Activated CD8-positive, alpha-beta memory T cell treated with anti-CD3 and anti-CD28 coated beads for 1 hour (primary cell): ENCODE measurements around the gene PLAAT2.
"Not testable (repeated sequence)": the region's sequence is repeated elsewhere in the genome, so short reads cannot be mapped to it uniquely, and the experiment has no call there.

Experiments used
- DNase-seq, 2 donors: peaks; one replicate each; pipeline ENCODE4 v3.0.0-alpha.2; 2020; ENCODE audit warnings: low read depth in 1 of 2; ENCODE audit errors: extremely low read depth in 1 of 2

PLAAT2 gene

DNA sequence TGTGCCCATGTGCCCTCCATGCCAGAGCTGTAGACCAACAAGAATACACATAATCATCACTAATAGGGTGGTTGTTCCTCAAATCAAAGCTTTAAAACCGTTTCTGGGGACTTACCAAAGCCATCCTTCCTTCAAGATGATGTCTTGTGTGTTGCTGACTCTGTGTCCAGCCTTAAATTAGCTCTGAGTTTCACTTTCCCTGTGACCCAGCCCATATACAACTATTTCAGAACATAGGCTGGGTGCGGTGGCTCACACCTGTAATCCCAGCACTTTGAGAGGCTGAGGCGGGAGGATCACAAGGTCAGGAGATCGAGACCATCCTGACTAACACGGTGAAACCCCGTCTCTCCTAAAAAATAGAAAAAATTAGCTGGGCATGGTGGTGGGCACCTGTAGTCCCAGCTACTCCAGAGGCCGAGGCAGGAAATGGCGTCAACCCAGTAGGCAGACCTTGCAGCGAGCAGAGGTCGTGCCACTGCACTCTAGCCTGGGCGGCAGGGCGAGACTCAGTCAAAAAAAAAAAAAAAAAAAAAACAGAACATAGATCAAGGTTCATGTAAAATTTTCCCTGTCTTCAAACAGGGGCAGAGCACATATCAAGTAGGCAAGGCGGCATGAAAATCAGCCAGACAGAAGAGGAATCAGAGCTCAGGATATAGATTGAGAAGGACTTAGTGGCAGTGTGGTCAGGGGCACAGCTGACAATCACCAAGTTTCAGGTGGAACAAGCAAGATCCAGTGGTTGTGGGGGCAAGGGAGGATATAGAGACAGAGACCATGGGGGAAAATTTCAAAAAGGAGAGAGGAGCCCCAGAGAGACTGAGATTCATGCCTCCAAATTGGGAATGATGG, at the start of gene PLAAT2:
TSS of gene PLAAT2 (minus strand) at position 179 of the 855 bp plus-strand sequence. CDS start at position 124, 55 bp downstream.
- DNase-seq = no peak

DNA sequence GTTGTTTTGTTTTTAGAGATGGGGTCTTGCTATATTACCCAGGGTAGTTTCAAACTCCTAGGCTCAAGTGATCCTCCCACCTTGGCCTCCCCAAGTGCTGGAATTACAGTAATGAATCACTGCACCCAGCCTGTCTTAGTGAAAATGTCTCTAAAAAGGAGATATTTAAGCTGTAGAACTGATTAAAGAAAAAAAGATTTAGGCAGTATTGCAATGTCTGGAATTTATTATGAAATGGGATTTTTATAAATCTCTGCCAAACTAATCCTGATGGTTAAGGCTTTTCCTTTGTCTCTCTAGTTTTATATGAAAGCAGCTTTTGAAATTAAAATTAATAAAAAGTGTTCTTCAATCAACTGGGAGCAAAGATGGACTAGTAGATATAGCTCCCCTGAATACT, 49.0 kb upstream of the PLAAT2 start:
- DNase-seq = no peak

DNA sequence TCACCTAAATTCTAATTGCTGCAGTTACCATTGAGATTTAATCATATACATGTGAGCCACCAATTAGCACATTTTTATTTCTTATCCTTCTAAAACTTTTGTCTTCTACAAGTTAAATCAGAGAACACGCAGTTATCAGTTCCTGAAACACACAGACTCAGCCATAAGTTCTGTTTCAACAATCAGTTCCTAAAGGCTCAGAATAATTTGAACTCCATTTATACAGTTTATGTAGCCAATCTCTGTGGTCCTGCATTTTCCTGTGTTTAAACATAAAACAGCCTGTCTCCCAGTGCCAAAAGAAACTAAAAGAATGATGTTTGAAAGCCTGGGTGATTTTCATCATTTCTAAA, 48.2 kb upstream of the PLAAT2 start:
- no peak for DNase-seq

DNA sequence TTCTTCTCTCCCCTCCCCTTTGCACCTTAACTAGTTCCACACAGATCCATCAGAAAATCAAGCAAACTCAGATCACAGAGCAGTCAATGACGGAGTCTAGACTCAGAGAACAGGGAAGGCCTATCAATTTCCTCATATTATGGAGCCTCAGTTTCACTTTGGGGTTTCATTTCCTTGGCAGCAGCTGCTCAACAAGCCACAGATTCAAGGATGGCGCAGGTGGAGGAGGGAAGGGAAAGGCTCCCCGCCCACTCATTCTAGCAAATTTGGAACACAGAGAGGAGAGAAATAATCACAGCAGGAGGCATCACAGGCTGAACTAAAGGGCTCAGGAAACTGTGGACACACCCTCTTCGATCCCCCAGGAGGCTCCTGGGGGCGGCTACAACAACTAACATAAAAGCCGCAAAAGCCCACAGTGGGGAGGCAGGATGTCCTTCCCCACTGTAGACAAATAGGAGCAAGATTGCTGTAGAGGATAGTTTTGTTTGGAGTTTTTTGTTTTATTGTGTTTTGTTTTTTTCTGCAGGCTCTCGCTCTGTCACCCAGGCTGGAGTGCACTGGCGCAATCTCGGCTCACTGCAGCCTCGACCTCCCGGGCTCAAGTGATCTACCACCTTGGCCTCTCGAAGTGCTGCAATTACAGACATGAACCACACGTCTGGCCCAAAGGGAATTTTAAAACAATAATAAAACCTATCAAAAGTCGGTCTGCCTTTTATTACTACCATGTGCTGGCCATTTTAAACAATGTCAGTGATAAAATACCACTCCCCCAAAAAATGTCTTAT, 47.6 kb upstream of the PLAAT2 start:
- no peak for DNase-seq

GRCh38 chr11:63609971-63610580, 46.9 kb upstream of the PLAAT2 start:
- no peak for DNase-seq

DNA sequence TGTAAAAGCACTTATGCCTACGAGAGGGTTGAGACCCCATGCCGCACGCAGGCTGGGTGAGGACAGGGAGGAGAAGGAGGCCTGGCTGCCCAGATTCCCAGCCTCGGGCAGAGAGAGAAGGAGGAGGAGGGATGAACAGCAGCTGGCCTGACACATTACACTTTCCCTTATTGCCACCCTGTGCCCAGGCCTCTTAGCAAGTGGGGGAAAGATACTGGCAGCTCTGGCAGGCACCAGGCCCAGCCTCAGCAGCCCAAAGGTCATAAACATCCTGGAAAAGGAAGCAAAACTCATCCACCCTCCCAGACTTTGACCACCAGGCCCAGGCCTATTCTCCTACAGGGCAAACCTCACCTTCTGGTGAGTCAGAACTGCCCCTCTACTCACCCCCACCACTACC, 46.4 kb upstream of the PLAAT2 start:
- no peak for DNase-seq

DNA sequence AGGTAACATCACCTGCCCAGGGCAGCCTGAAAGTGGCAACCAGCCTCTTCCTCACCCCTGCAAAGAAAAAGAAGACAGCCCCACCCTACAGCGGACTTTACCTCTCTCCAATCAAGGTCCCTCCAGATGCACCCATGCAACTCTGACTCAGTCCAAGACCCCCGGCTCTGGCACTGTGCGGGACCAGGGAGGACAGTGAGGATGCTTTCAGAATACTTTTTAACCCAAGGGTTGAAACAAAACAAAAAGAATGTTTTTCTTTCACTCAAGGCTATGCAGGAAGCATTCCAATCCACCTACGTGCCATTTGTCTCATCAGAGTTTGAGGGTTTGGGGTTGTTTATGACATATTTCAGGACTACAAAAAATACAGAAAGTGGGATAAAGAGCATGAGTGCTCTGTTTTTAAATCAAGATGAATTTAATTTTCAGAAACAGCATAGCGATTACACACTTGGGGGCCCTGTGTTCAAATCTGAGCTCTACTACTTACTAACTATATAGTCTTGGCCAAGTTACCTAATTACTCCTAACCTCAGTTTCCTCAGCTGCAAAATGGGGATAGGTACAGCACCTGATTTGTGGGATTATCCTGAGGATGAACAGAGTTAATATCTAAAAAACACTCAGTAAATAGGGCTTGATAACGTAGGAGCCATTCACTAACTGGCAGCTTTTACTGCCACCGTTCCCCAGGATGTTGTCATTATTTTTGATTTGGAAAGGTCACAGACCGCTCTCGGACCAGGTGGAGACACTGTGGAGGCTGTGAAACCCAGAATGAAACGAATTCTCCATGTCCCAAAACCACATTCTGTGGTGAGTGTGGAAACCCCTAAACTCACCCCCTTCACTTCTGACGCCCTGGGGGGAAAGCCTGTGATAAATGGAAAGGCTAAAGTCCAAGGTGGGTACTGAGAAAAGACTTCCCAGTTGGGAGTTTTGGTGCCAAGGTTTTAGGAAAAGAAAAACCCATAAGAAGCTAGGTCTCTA, 45.5 kb upstream of the PLAAT2 start:
- no peak for DNase-seq

DNA sequence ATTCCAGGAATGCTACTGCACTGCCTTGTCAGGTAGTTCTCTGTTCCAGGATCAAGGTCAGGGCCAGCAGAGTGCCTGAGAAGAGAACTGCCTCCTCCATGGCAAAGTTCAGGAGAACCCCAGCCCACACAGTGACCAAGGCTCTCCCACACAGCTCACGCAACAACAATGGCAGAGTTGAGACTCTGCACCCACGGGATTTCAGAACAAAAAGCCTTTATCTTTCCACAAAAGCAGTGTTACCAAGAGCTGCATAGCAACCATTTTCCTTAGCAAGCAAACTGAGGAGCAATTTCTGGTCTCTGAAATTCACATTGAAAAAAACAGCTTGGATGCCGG, 40.0 kb upstream of the PLAAT2 start:
- no peak for DNase-seq

DNA sequence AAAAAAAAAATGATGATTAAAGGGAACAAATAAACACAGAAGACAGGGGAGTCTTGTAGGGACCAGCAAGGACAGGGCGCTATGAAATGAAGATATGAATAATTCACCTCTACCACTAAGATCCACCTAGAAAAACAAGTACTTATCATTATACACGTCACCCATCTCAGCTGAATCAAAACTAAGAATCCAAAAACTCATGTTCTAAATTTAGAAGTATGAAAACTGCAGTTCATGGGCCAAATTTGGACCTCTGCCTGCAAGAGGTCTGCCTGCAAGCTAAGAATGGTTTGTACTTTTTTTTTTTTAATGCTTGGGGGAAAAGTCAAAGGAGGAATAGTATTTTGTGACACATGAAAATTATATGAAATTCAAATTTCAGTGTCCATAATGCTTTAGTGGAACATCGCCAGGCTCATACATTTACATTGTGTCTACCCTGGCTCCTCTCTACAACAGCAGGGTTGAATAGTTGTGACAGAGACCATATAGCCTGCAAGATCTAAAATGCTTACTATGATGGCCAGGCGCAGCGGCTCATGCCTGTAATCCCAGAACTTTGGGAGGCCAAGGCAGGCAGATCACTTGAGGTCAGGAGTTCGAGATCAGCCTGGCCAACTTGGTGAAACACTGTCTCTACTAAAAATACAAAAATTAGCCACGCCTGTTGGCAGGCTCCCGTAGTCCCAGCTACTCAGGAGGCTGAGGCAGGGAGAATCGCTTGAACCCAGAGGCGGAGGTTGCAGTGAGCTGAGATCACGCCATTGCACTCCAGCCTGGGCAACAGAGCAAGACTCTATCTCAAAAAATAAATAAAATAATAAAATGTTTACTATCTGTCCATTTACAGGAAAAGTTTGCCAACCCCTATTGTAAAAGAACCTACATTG, 39.4 kb upstream of the PLAAT2 start:
- not testable (repeated sequence) for DNase-seq

DNA sequence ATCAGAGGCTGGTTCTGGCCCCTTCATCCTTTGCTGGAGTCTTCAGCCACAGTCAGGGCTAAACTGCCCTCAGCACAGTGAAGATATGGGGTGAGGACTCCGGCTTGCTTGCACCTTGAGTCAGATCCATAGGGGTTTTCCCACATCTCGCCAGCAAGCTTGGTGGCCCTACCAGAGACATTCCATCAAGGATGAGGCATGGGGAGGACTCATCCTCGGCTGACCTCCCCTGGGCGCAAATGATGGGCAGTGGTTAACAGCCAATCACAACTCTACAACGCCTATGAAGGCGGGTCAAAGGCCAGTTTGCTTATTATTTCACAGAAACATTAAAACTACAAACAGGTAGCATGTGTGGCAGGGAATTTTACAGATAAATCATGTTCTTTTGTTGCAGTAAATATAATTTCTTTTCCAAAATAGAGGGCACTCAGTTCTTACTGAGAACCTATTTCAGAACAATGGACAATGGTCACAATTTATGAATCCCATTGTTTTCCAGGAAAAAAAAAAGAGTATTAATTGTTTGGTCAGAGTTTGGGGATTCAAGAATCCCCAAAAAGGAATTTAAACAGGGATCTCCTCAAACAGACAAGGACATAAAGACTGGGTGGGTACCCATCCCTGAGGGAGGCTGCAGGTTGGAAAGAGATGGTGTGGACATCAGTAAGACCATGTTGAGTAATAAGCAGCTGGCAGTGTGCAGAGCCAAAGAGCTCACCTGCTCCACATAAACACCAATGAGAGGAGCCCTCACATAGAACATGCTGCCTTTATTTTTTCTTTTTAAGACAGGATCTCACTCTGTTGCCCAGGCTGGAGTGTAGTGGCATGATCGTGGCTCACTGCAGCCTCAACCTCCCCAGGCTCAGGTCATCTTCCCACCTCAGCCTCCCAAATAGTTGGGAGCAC, 36.3 kb upstream of the PLAAT2 start:
- no peak for DNase-seq

- DNase-seq = no peak
Observed at GRCh38 chr11:63598556-63598955, 35.4 kb upstream of the PLAAT2 start.

DNA sequence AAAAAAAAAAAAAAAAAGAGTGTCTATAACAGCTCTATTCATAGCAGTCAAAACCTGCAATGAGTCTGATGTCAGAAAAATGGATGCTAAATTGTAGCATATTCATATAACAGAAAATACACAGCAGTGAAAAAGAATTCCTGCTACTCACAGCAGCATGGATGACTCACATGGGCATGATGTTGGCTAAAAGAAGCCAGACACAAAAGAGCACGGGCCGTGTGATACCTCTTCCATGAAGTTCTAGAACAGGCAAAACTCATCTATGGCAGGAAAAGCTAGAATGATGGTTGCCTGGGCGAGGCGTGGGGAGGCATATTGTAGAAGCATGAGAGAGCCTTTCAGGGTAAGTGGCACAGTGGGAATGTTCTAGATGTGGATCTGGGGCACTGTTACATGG, 32.1 kb upstream of the PLAAT2 start:
- no peak for DNase-seq

DNA sequence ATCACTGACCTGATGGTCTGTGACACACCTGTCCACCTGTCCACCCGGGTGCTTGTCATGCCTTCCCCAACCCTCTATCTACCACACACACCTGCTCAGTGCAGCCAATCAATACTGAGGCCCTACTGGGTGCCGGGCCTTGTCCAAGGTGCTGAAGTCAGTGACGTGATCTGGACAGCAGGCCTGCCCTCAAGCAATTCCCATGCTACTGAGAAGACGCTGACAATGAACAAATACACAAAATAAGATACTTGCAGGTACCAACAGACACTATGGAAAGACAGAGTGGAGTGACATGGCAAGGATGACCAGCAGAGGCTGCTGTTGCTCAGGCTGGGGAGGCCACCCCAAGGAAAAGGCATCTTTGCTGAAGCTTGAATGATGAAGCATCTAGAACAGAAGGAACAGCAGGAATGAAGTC, 29.8 kb upstream of the PLAAT2 start:
- no peak for DNase-seq

- no peak for DNase-seq
Observed at GRCh38 chr11:63590024-63590788, 27.0 kb upstream of the PLAAT2 start.

DNA sequence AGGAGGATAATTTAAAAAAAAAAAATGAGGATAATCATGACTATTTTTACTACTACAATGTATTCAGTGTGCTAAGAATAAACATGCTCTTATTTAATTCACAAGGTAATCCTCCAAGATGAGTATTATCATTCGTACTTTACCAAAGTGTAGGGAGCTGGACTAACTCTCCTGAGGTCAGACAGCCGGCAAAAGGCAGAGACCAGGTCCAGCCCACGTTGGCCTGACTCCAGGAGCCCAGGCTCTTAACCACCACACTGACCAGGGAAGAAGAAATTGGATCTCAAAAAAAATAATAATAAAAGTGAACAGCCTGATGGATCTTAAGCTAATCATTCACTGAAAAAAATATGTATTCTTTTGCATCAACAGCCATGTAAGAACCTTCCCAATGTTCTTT, 25.8 kb upstream of the PLAAT2 start:
- DNase-seq = no peak

DNA sequence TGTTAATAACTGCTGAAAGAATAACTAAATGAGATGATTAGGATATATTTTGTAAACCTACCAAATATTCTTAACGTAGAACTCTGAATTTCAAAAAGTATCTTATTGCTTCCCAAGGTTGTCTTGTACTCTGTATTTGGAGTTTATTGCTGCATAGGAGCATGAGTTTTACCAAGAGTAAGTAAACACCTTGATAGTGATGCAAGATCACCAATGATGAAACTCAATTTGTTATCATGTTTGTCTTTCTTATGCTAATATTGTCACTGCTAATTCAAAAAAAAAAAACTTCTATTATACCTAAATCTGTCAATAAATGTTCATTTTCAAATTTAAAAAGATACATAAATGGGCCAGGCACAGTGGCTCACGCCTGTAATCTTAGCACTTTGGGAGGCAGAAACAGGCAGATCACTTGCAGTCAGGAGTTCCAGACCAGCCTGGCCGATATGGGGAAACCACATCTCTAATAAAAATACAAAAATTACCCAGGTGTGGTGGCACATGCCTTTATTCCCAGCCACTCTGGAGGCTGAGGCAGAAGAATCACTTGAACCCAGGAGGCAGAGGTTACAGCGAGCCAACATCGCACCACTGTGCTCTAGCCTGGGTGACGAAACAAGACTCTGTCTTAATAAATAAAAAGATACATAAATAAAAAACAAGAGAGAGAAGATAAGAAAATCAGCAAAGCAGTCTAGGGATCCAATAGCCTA, 23.4 kb upstream of the PLAAT2 start:
- DNase-seq = no peak

GRCh38 chr11:63583357-63583677, 20.1 kb upstream of the PLAAT2 start:
- DNase-seq = no peak
